Measurements from ENCODE around the gene INCENP.
"Not testable (repeated sequence)": the region's sequence is repeated elsewhere in the genome, so short reads cannot be mapped to it uniquely, and the experiment has no call there.

Gene INCENP

GRCh38 chr11:62123669-62124185 is at the start of gene INCENP:
TSS of gene INCENP (plus strand) at chr11:62124011. CDS start at chr11:62128162, 4,151 bp downstream.
- peak; percentile 87 for DNase-seq

- no peak for DNase-seq
These were observed 48.4 kb upstream of the INCENP start for GRCh38 chr11:62075438-62075837.

- DNase-seq, result no peak
These were observed 46.7 kb upstream of the INCENP start for GRCh38 chr11:62077132-62077531.

- peak; percentile 44 for DNase-seq
These were observed 42.2 kb upstream of the INCENP start for GRCh38 chr11:62081378-62082291.

- DNase-seq, result no peak
These were observed 41.5 kb upstream of the INCENP start for GRCh38 chr11:62082292-62082657.

- not testable (repeated sequence) for DNase-seq
These were observed 39.0 kb upstream of the INCENP start for GRCh38 chr11:62084801-62085200.

- DNase-seq, result no peak
These were observed 36.1 kb upstream of the INCENP start for GRCh38 chr11:62087694-62088093.

GRCh38 chr11:62088331-62088933 is 35.4 kb upstream of the INCENP start:
- DNase-seq, result no peak

- no peak for DNase-seq
These were observed 20.7 kb upstream of the INCENP start for GRCh38 chr11:62103141-62103540.

GRCh38 chr11:62103986-62104385 is 19.8 kb upstream of the INCENP start:
- no peak for DNase-seq

- DNase-seq, result no peak
These were observed 18.8 kb upstream of the INCENP start for GRCh38 chr11:62104816-62105653.

- no peak for DNase-seq
These were observed 18.1 kb upstream of the INCENP start for GRCh38 chr11:62105667-62106191.

GRCh38 chr11:62108017-62108750 is 15.6 kb upstream of the INCENP start:
- DNase-seq, result no peak

GRCh38 chr11:62108971-62109404 is 14.8 kb upstream of the INCENP start:
- DNase-seq, result no peak

- no peak for DNase-seq
These were observed 8.6 kb upstream of the INCENP start for GRCh38 chr11:62115085-62115694.

- no peak for DNase-seq
These were observed 7.4 kb upstream of the INCENP start for GRCh38 chr11:62116451-62116850.

GRCh38 chr11:62119569-62119968 is 4.2 kb upstream of the INCENP start:
- no peak for DNase-seq

GRCh38 chr11:62120001-62120400 is 3.8 kb upstream of the INCENP start:
- no peak for DNase-seq

- DNase-seq, result no peak
These were observed 3.4 kb upstream of the INCENP start for GRCh38 chr11:62120431-62120830.

GRCh38 chr11:62122076-62122475 is 1.7 kb upstream of the INCENP start:
- no peak for DNase-seq
